NK-92 treated with Interleukin-12 subunit alpha and Interleukin-12 subunit beta, amount 100 ng/mL, for 24 hours (cell line): ENCODE results near the gene CACNG6.

Experiments
- DNase-seq: peaks from one replicate; lab custom pipeline; 2025; lab: John Stamatoyannopoulos, UW

CACNG6 gene

DNA sequence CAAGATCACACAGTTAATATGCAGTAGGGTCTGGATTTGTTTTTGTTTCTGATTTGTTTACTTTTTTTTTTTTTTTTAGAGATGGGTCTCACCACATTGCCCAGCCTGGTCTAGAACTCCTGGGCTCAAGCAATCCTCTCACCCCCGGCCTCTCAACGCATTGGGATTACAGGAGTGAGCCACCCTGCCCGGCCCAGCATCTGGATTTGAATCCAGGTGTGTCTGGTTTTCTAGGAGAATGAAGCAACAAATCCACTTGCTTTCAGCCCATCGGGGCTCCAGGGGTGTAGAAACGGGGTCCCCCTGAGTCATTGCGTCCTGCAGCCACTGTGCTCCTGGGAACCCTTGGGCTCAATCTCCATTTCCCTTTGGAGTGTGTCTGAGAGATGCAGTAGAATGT is 22.1 kb upstream of the CACNG6 start:
- DNase-seq = no peak

- no peak for DNase-seq
Measured at GRCh38 chr19:53971673-53972072, 19.8 kb upstream of the CACNG6 start.

- DNase-seq = peak; percentile 26
Measured at GRCh38 chr19:53977429-53977990, 13.9 kb upstream of the CACNG6 start.

DNA sequence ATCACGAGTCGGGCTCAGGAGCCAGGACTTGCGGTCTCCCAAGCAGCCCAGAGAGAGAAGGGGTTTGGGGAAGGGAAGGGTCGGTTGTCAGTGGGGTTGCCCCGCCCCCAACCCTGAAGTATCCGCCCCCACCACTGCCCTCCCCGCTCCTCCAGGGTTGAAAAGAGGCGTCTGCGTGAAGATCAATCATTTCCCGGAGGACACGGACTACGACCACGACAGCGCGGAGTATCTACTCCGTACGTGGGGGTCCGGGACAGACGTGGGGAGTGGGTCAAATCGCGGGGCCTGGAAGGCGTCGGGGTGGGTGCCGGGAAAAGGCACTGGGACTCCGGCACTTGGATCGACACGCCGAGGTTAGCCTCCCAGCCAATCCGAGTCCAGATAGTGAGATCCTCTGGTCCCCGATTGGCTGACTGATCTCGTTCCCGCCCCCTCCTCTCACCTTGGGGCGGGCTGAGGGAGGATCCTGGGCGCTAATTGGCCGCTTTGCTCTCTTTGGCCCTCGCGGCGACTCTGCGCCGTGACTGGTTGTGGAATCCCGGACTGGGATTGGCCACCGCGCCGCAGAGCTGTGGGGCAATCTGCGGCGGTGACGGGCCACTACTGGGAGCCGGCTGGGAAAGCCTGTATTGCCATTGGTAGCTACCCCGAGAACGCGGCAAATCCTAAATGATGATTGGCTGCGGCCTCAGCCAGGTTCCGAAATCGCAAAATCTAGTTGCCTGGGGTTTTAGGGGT is 13.3 kb upstream of the CACNG6 start:
- no peak for DNase-seq

- DNase-seq = no peak
Measured at GRCh38 chr19:53978975-53979801, 12.2 kb upstream of the CACNG6 start.

DNA sequence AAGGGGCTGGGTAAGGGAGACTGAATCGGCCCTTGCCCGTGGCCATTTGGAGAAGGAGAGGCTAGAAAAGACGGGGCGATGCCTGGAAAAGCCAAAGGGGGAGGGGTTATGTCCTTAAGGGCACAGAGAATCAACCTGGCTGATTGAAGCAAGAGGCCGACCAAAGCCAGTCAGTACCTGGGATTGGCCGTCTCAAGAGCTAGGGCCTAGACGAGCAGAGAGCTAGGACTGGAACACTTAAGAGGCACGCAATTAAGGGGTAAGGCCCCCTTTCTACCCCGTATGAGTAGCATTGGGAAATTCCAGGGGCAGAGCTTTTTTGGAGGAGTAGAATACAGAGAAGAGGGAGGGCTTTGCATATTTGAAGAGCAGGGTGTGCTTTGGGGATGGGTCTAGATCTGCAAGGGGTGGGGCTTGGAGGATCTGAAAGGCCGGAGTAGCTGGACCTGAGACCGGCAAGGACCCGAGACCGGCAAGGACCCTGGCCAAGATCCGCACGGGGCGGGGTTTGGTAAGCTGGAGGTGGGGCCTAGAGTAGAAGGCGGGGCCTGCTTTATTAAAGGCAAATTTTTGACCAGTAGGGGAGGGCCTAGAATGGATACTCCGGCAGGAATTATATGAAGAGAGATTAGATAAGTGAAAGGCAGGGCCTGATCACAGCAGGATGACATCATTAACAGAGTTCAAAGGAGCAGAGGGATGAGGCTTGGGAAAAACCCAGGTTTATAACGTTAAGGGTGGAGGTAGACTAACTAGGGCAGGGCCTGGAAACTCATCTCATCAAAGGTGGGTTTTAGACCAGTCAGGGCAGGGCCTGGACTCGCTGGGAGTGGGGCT is 10.7 kb upstream of the CACNG6 start:
- DNase-seq = no peak

DNA sequence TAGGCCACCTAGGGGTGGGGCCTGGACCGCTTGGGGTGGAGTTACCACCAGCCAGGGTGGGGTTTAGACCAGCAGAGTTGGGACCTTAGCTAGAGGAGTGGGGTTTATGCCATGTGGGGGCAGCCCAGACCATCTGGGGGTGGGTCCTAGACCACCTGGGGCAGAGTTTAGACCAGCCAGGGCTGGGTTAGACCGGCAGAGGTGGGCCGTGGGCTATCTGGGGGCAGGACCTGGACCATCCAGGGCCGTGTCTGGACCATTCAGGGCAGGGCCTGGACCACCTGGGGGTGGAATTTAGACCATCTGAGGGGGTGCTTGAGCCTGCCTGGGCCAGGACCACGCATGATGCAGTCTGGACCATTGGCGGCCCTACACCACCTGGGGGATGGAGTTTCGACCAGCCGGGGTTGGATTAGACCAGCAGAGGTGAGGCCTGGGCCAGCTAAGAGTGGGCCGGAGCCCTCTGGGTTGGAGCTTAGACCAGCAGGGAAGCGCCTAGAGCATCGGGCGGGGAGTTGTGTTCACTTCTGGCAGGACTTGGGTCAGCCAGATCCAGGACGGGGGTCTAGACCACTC is 10.0 kb upstream of the CACNG6 start:
- DNase-seq = no peak

DNA sequence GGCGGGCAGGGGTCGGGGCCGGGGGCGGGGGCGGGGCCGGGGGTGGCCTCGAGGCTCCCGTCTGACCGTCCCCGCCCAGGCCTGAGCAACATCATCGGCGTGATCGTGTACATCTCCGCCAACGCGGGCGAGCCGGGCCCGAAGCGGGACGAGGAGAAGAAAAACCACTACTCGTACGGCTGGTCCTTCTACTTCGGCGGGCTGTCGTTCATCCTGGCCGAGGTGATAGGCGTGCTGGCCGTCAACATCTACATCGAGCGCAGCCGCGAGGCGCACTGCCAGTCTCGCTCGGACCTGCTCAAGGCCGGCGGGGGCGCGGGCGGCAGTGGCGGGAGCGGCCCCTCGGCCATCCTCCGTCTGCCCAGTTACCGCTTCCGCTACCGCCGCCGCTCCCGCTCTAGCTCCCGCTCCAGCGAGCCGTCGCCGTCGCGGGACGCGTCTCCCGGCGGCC is 9.4 kb upstream of the CACNG6 start:
- no peak for DNase-seq

GRCh38 chr19:53982611-53983010 is 8.8 kb upstream of the CACNG6 start:
- DNase-seq = no peak

- DNase-seq = no peak
Measured at GRCh38 chr19:53983457-53984289, 7.8 kb upstream of the CACNG6 start.

GRCh38 chr19:53985863-53986262 is 5.6 kb upstream of the CACNG6 start:
- DNase-seq = no peak

GRCh38 chr19:53988981-53989380 is 2.5 kb upstream of the CACNG6 start:
- DNase-seq = no peak

DNA sequence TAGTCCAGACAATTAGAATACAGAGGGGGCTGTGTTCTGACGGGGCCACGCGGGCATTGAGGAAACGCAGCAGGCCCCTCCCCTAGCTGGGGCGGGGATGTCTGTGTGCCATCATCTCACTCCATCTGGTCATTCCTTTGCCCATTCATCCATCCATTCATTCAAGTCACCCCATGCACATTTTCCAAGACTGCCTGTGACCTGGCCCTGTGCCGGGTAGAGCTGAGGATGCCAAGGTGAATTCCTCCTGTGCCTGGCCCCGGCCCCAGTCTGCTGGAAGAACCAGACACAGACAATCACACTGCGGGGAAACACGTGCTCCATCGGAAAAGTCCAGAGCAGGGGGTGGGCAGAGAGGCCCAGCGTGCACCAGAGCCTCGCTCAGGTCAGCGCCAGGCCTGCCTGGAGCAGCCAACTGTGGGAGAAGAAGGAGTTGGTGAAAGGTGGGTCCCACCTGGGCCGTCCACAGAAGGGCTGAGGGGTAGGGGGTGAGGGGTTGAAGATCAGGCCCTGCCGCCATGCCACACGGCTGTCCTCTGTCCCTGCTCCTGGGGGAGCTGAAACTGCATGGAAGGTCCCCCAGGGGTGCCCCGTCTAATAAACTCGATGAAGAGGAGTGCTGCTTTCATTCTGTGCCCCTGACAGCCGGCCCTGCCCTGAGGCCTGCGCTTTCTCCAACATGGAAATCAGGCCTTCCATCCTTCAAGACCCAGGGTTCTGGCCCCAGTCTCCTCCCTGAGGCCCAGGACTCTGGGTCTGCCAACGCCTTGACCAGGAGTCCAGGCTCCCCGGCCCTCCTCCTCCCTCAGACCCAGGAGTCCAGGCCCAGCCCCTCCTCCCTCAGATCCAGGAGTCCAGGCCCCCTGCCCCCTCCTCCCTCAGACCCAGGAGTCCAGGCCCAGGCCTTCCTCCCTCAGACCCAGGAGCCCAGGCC is 1.6 kb upstream of the CACNG6 start:
- no peak for DNase-seq

- DNase-seq = no peak
Measured at GRCh38 chr19:53992211-53992610, 774 bp downstream of the CACNG6 start.

- DNase-seq = no peak
Measured at GRCh38 chr19:53992815-53993214, 1.4 kb downstream of the CACNG6 start.

DNA sequence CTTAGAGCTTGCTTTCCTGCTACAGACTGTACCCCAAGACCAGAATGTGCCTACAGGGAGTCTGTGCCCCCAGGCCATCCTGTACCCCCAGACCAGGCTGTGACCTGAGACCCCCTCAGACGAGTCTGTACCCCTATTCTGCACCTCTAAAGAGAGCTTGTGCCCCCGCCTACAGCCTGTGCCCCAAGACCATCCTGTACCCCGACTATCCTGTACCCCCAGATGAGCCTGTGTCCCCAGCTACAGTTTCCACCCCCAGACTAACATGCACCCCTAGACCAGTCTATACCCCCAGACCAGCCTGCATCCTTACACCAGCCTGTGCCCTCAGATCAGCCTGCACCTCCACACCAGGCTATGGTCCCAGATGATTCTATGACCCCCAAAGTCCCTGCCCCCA is 2.0 kb downstream of the CACNG6 start:
- DNase-seq = no peak

- no peak for DNase-seq
Measured at GRCh38 chr19:53994811-53995210, 3.4 kb downstream of the CACNG6 start.

GRCh38 chr19:53998223-53998622 is 6.8 kb downstream of the CACNG6 start:
- DNase-seq = no peak

DNA sequence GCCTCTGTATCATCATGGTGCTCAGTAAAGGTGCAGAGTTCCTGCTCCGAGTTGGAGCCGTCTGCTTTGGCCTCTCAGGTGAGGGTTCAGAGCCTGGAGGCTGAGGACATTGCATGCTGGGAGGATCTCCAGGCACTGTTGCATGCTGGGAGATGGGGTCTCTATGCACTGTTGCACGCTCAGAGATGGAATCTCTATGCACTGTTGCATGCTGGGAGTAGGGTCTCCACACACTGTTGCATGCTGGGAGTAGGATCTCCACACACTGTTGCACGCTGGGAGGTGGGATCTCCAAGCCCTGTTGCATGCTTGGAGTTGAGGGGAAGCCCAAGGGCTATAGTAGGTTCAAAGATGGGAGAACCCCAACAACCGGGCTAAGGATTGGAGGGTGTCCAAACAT is 8.3 kb downstream of the CACNG6 start:
- no peak for DNase-seq

- no peak for DNase-seq
Measured at GRCh38 chr19:54001496-54001895, 10.1 kb downstream of the CACNG6 start.
